Activated CD8-positive, alpha-beta memory T cell treated with anti-CD3 and anti-CD28 coated beads, Interleukin-2, amount 50 U/mL, for 4 hours (primary cell): Measurements from ENCODE around the gene OSBPL10.

Source experiments
- DNase-seq: peaks from one replicate; pipeline ENCODE4 v3.0.0-alpha.2; 2020

The OSBPL10 gene

GRCh38 chr3:31953636-31954035 lies 27.4 kb downstream of the OSBPL10 start:
- no peak for DNase-seq

GRCh38 chr3:31953091-31953490 lies 28.0 kb downstream of the OSBPL10 start:
- DNase-seq: no peak

- no peak for DNase-seq
Observed at GRCh38 chr3:31952205-31952604, 28.9 kb downstream of the OSBPL10 start.

- no peak for DNase-seq
Observed at GRCh38 chr3:31948280-31948679, 32.8 kb downstream of the OSBPL10 start.

- DNase-seq: no peak
Observed at GRCh38 chr3:31947671-31948091, 33.4 kb downstream of the OSBPL10 start.

- DNase-seq: no peak
Observed at GRCh38 chr3:31947162-31947561, 33.9 kb downstream of the OSBPL10 start.

DNA sequence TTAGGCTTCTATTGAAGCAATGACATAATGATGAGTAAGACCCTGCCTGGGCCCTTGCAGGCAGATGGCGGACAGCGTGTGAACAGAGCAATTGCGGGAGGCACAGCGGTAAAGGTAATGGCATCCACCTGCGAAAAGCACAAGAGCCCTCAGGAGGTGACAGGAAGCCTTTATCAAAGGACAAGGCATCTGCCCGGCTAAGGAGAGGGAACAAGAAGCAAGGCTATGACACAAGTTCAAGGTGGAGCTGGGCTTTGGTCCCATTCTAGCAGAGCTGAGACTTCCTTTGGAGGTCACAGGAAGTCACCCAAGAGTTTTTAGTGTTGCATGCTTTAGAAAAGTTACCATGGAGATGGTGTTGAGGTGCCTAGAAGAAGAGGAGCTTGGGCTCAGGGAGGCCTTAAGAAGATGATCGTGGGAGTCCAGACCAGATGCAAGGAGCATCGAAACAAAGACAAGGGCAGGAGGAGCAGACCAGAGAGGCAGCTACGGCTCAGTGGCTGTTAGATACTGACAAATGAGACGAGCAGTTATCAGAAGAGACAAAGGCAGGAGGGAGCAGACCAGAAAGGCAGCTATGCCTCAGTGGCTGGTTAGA lies 34.5 kb downstream of the OSBPL10 start:
- no peak for DNase-seq

- DNase-seq: no peak
Observed at GRCh38 chr3:31945738-31946052, 35.4 kb downstream of the OSBPL10 start.

GRCh38 chr3:31943041-31943440 lies 38.0 kb downstream of the OSBPL10 start:
- no peak for DNase-seq

DNA sequence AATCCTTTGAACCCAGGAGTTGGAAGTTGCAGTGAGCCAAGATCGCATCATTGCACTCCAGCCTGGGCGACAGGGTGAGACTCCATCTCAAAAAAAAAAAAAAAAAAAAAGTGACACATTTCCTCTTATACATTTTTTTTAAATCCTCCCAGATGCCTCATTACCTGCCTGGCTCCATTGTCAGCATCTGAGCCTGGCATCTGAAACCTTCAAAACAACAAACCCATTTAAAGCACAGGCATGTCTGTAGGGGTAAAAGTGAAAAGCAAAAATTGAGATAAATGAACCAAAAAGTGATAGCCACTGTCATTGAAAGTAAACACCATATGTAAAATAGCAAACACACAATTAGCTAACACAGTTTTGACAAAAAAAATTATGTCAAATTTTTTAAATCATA lies 38.6 kb downstream of the OSBPL10 start:
- no peak for DNase-seq

DNA sequence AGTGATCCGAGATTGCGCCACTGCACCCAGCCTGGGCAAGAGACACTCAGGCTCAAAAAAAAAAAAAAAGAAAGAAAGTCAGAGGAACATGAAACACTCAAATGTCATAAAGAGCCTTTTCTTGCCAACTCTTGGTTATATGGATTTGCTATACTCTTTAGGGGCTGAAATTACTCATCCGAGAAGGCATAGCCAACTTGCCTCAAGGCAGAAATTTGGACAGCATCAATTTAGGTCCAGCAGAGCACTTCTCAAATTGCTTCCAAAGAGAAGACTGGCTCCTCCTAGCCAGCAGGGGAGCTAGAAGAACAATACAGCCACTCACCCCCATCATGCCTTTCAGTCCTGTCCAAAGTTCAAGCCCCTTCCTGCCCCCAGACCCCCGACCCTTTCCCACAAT lies 43.8 kb downstream of the OSBPL10 start:
- DNase-seq: no peak

GRCh38 chr3:31936420-31937060 lies 44.5 kb downstream of the OSBPL10 start:
- no peak for DNase-seq

- no peak for DNase-seq
Observed at GRCh38 chr3:31934866-31935265, 46.2 kb downstream of the OSBPL10 start.

DNA sequence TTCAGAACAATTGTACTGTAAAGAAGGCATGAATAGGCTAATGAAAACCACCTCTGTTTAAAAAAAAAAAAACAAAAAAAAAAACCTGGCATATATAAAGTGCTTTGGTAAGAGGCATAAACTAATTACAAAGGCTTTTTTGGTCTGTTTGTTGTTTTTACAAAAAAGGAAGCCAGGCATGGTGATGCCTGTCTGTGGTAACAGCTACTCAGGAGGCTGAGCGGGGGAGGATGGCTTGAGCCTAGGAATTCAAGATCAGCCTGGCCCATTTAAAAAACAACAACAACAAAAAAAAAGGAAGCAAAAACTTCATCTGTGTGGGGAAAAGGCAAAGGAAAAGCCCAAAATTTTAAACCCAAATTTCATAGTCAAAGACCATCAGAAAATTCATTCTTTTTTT lies 47.0 kb downstream of the OSBPL10 start:
- no peak for DNase-seq

GRCh38 chr3:31932990-31933389 lies 48.1 kb downstream of the OSBPL10 start:
- DNase-seq: no peak

- DNase-seq: no peak
Observed at GRCh38 chr3:31929826-31930502, 51.1 kb downstream of the OSBPL10 start.

DNA sequence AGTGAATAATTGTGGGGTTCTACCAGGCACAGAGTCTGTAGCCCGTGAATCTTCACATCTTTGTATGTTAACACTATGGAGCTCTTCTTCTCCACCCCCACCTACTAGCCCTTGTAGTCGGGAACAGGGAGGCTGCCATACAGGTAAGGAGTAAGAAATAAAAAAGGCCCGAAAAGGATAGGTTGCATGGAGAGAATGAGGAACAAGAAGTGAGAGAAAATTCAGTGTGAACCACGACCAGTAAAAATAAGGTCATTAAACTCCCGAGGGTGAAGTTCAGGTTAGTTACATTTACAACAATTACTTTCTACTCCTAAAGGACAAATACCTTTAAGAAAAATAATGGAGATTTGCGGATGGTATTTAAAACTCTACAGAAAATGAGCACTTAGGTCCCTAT lies 53.3 kb downstream of the OSBPL10 start:
- no peak for DNase-seq

GRCh38 chr3:31926543-31926942 lies 54.5 kb downstream of the OSBPL10 start:
- no peak for DNase-seq

GRCh38 chr3:31925271-31925630 lies 55.8 kb downstream of the OSBPL10 start:
- no peak for DNase-seq

DNA sequence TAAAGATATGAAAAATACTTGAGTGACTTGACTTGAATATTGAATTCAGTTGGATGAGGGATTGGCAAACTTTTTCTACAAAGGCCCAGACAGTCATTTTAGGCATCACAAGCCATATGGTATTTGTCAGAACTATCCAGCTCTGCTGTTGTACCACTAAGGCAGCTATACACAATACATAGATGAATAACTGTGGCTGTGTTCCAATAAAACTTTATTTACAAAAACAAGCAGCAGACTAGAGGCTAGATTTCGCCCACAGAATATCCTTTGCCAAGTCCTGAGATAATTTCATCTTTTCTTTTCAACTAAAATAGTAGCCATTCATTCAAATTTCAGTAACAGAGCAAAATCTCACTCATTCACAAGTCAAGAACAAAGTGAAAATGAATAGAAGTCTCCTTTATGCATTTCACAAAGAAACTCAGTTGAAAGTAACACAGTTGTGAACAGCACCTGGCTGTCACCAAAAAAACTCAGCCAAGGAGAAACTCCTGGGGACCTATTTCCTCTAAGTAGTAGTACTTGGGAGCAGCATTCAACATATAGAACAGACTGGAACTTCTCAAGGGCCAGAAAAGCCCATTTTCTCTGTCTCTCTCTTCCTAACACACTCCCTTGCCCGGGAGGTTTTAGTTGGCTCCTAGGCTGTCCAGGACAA lies 56.3 kb downstream of the OSBPL10 start:
- no peak for DNase-seq

- DNase-seq: no peak
Observed at GRCh38 chr3:31922962-31923361, 58.1 kb downstream of the OSBPL10 start.

DNA sequence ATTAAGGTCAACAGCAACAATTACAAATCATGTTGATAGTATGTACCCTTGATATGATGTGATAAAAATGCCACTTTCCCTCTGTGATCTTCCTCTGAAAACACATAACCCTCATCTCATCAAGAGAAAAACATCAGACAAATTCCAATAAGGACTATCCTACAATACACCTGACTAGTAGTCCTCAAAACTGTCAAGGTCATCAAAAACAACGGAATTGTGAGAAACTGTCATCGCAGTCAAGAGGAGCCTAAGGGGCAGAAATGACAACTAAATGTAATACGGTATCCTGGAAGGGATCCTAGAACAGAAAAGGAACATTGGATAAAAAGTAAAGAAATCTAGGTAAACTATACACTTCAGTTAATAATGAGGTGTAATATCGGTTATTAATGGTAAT lies 59.2 kb downstream of the OSBPL10 start:
- no peak for DNase-seq

GRCh38 chr3:31920310-31920709 lies 60.8 kb downstream of the OSBPL10 start:
- no peak for DNase-seq

DNA sequence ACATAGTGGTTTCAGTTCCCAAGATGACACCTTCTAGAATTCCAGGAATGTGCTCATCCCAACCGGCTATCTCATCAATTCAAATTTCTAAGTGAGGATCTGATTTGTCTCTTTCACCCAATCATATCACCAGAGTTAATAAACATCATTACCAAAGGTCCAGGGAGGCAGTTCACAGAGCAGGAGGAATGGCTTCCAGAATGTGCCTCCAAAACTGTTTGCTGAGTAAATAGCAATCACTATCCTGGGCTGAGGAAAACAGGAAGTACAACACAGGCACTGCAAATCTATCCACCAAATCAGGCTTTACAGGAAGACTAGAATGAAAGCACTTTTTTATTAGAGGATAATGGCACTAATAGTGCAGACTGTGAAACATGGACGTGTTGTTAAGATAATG lies 61.5 kb downstream of the OSBPL10 start:
- no peak for DNase-seq
